OCI-LY3 (cell line): ENCODE results near the gene BACH2.

ENCODE experiments used
- H2AFZ ChIP-seq: fragments of 200-600, 300-600 bp; shearing (Covaris generic); 2 replicates; pipeline ENCODE4 v1.6.0; 2014; ENCODE audit warnings: antibody characterized with exemption, low read depth, low read length
- H3K27ac ChIP-seq: fragments of 200-600, 300-600 bp; sonication (generic); 2 replicates; pipeline ENCODE4 v1.5.1; 2014; ENCODE audit warnings: mild to moderate bottlenecking, low read length, moderate library complexity, mixed read lengths
- H3K27me3 ChIP-seq: fragments of 200-600, 300-600 bp; sonication (generic); 2 replicates; pipeline ENCODE4 v1.6.1; 2014; ENCODE audit warnings: low read depth, low read length, mixed read lengths
- H3K36me3 ChIP-seq: fragments of 200-600, 300-600 bp; sonication (generic); replicated peaks from 2 replicates; pipeline ENCODE3; 2014; ENCODE audit warnings: low read depth, low read length, mixed read lengths
- H3K4me1 ChIP-seq: fragments of 300-600, 200-600 bp; sonication (generic); 2 replicates; pipeline ENCODE4 v1.6.1; 2014; ENCODE audit warnings: low read length, mixed read lengths
- H3K4me2 ChIP-seq: fragments of 200-600, 300-600 bp; sonication (generic); 2 replicates; pipeline ENCODE4 v1.6.1; 2014; ENCODE audit warnings: low read length, mixed read lengths
- H3K4me3 ChIP-seq: fragments of 300-600, 200-600 bp; sonication (generic); 2 replicates; pipeline ENCODE4 v1.5.1; 2014; ENCODE audit warnings: antibody characterized with exemption, mild to moderate bottlenecking, low read length, moderate library complexity
- H3K79me2 ChIP-seq: fragments of 300-600, 200-600 bp; shearing (Covaris generic); 2 replicates; pipeline ENCODE4 v1.6.1; 2014; ENCODE audit warnings: mild to moderate bottlenecking, low read length, mixed read lengths
- H3K9ac ChIP-seq: fragments of 300-600, 200-600 bp; shearing (Covaris generic); 2 replicates; pipeline ENCODE4 v1.6.0; 2014; ENCODE audit warnings: mild to moderate bottlenecking, low read length, moderate library complexity
- H3K9me3 ChIP-seq: fragments of 200-600, 300-600 bp; shearing (Covaris generic); 2 replicates; pipeline ENCODE4 v1.6.1; 2014; ENCODE audit warnings: low read length, mixed read lengths; ENCODE audit not compliant: insufficient read depth
- H4K20me1 ChIP-seq: fragments of 200-600, 300-600 bp; sonication (generic); 2 replicates; pipeline ENCODE4 v1.6.1; 2016; ENCODE audit warnings: low read length, mixed read lengths; ENCODE audit not compliant: insufficient read depth
- CTCF ChIP-seq: fragments of 200-600, 300-600 bp; sonication (generic); IDR thresholded peaks from 2 replicates; pipeline ENCODE4 v1.5.1; 2014; ENCODE audit warnings: antibody characterized with exemption, low read length, low read depth
- EZH2phosphoT487 ChIP-seq: fragments of 200-600 bp; shearing (Covaris generic); IDR thresholded peaks from 2 replicates; pipeline ENCODE4 v1.6.1; 2018; ENCODE audit warnings: antibody characterized with exemption, mixed run types, low read depth

Gene BACH2

DNA sequence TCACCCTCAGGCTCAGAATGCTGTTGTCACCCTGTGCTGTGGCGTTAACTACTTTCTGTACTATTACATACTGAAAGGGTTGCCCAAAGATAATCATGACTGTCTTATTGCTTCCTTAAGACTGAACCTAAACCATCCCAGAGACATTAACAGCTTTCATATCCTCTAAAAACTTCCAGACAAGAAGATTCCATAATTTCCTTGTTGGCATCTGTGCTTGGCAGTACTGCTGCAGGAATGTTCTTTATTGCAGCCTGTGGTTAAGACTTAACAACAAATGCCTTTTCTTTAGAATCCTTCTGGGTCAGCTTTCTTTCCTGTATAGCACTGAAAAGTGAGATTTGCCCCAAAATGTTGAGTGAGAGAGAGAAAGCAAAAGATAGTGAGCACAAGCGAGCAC is 292.7 kb downstream of the BACH2 start:
- Histone ChIP-seq H3K36me3 (no peaks in the 10 kb centered on the region), H3K4me3 (no peak overlapping the region), H3K79me2 (no peaks in the 10 kb centered on the region), H3K9ac (no peak overlapping the region), H3K27me3 (peaks cover 9% of the 10 kb centered on the region), H3K27ac (no peak overlapping the region), H2AFZ (no peak overlapping the region), H3K9me3 (no peaks in the 10 kb centered on the region), H3K4me1 (peaks cover 14% of the 10 kb centered on the region), H4K20me1 (no peaks in the 10 kb centered on the region), H3K4me2 (no peak overlapping the region)
- TF ChIP-seq EZH2phosphoT487 = no peak
- TF ChIP-seq CTCF = no peak

GRCh38 chr6:90003069-90003795 is 293.4 kb downstream of the BACH2 start:
- Histone ChIP-seq H3K9ac (no peak overlapping the region), H3K36me3 (no peaks in the 10 kb centered on the region)

DNA sequence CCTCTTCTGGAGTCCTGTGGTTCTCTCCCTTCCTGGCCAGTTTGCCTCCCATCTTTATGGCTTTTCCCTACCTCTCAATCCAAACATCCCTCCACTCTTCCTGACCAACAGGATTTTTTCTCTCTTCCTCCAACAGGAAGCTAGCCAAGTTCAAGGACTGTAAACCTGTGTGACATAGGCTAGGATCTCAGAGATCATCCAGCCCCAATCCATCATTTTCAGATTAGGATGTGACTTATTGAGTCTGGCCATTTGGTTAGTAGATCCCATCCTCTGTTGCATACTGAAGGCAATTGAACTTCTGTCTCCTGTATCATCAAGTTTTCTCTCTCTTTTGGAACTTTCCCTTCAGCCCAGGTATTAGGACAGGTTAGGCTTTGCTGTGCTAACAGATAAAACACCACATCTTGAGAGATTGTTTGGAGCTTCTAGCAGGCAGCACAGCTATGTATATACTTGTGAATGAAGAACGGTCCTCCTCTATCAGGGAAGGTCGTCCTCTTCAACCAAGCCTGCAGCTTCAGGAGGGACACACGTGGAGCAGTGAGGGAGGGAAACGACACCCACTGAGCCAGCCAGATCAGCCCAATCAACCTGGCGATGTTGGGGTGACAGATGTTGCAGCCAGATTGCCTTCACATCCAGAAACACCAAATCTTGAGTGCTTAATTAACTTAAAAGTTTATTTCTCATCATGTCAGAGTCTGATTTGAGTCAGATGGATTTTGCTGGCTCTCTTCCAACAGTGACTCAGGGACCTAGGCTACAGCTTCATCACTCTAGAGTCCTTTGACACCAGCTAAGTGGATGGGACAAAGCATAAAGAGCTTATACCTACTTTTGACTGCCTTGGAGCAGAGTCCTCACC is 295.5 kb downstream of the BACH2 start:
- Histone ChIP-seq H3K27me3 (peaks cover 9% of the 10 kb centered on the region), H3K4me2 (no peak overlapping the region), H3K36me3 (no peaks in the 10 kb centered on the region), H3K27ac (no peak overlapping the region), H3K9me3 (no peaks in the 10 kb centered on the region), H3K4me3 (no peak overlapping the region), H3K4me1 (no peaks in the 10 kb centered on the region), H4K20me1 (no peaks in the 10 kb centered on the region), H2AFZ (no peak overlapping the region), H3K79me2 (no peaks in the 10 kb centered on the region), H3K9ac (no peak overlapping the region)
- TF ChIP-seq EZH2phosphoT487 = no peak
- no peak for TF ChIP-seq CTCF

More at GRCh38 chr6:90003069-90003795, 293.4 kb downstream of the BACH2 start:
- Histone ChIP-seq H3K9me3 (no peaks in the 10 kb centered on the region), H3K27ac (no peak overlapping the region), H3K79me2 (no peaks in the 10 kb centered on the region), H3K4me1 (peaks cover 7% of the 10 kb centered on the region), H2AFZ (no peak overlapping the region), H3K4me2 (no peak overlapping the region), H3K4me3 (no peak overlapping the region), H4K20me1 (no peaks in the 10 kb centered on the region), H3K27me3 (peaks cover 9% of the 10 kb centered on the region)
- TF ChIP-seq EZH2phosphoT487 = no peak
- TF ChIP-seq CTCF = no peak
